ENCODE data around the gene SYNDIG1. TPM values are rescaled to one million over a fixed set of nuclear protein-coding genes. Genes with fewer than 3 reads are reported as not detected.

Gene SYNDIG1
- total RNA-seq, 2 donors from 2014 or later, result not detected

GRCh38 chr20:24576447-24576846, 107.0 kb downstream of the SYNDIG1 start:
- H3K36me3 Mint-ChIP-seq (ENCODE audit: low read depth), result no peaks in the 10 kb centered on the region
- no peaks in the 10 kb centered on the region for H3K9me3 Mint-ChIP-seq
- peaks cover 5% of the 10 kb centered on the region for H3K27me3 Mint-ChIP-seq
- H3K4me1 Mint-ChIP-seq, result no peaks in the 10 kb centered on the region
- ATAC-seq (replicated peaks), result no peak
- no peak overlapping the region for H3K4me3 Mint-ChIP-seq
- H3K27ac Mint-ChIP-seq, result no peak overlapping the region

- no peaks in the 10 kb centered on the region for H3K9me3 Mint-ChIP-seq
- no peak for ATAC-seq (replicated peaks)
- H3K36me3 Mint-ChIP-seq (ENCODE audit: low read depth), result no peaks in the 10 kb centered on the region
Measured at GRCh38 chr20:24577271-24577909, 108.0 kb downstream of the SYNDIG1 start.

GRCh38 chr20:24578567-24579415, 109.4 kb downstream of the SYNDIG1 start:
- ATAC-seq (replicated peaks), result no peak
- no peak overlapping the region for H3K4me3 Mint-ChIP-seq
- H3K27me3 Mint-ChIP-seq, result peaks cover 5% of the 10 kb centered on the region
- H3K4me1 Mint-ChIP-seq, result no peaks in the 10 kb centered on the region
- H3K36me3 Mint-ChIP-seq (ENCODE audit: low read depth), result no peaks in the 10 kb centered on the region
- H3K27ac Mint-ChIP-seq, result no peak overlapping the region
- H3K9me3 Mint-ChIP-seq, result no peaks in the 10 kb centered on the region

More at GRCh38 chr20:24577271-24577909, 108.0 kb downstream of the SYNDIG1 start:
- H3K4me1 Mint-ChIP-seq, result no peaks in the 10 kb centered on the region
- peaks cover 5% of the 10 kb centered on the region for H3K27me3 Mint-ChIP-seq
- H3K4me3 Mint-ChIP-seq, result no peak overlapping the region
- H3K27ac Mint-ChIP-seq, result no peak overlapping the region

- peaks cover 5% of the 10 kb centered on the region for H3K27me3 Mint-ChIP-seq
- ATAC-seq (replicated peaks), result no peak
- H3K4me1 Mint-ChIP-seq, result no peaks in the 10 kb centered on the region
Measured at GRCh38 chr20:24579475-24579874, 110.0 kb downstream of the SYNDIG1 start.

GRCh38 chr20:24580006-24580405, 110.6 kb downstream of the SYNDIG1 start:
- no peak overlapping the region for H3K4me3 Mint-ChIP-seq
- H3K36me3 Mint-ChIP-seq (ENCODE audit: low read depth), result no peaks in the 10 kb centered on the region
- no peak for ATAC-seq (replicated peaks)
- H3K27me3 Mint-ChIP-seq, result peaks cover 5% of the 10 kb centered on the region
- H3K27ac Mint-ChIP-seq, result no peak overlapping the region
- H3K9me3 Mint-ChIP-seq, result no peaks in the 10 kb centered on the region
- H3K4me1 Mint-ChIP-seq, result no peaks in the 10 kb centered on the region

More at GRCh38 chr20:24579475-24579874, 110.0 kb downstream of the SYNDIG1 start:
- H3K4me3 Mint-ChIP-seq, result no peak overlapping the region
- H3K36me3 Mint-ChIP-seq (ENCODE audit: low read depth), result no peaks in the 10 kb centered on the region
- H3K9me3 Mint-ChIP-seq, result no peaks in the 10 kb centered on the region
- no peak overlapping the region for H3K27ac Mint-ChIP-seq

GRCh38 chr20:24580855-24581254, 111.4 kb downstream of the SYNDIG1 start:
- no peaks in the 10 kb centered on the region for H3K4me1 Mint-ChIP-seq
- no peak overlapping the region for H3K4me3 Mint-ChIP-seq
- H3K27me3 Mint-ChIP-seq, result peaks cover 5% of the 10 kb centered on the region
- H3K36me3 Mint-ChIP-seq (ENCODE audit: low read depth), result no peaks in the 10 kb centered on the region
- no peak overlapping the region for H3K27ac Mint-ChIP-seq
- no peak for ATAC-seq (replicated peaks)
- H3K9me3 Mint-ChIP-seq, result no peaks in the 10 kb centered on the region

- no peaks in the 10 kb centered on the region for H3K4me1 Mint-ChIP-seq
- no peak overlapping the region for H3K4me3 Mint-ChIP-seq
- H3K9me3 Mint-ChIP-seq, result no peaks in the 10 kb centered on the region
- no peak overlapping the region for H3K27ac Mint-ChIP-seq
- H3K27me3 Mint-ChIP-seq, result peaks cover 5% of the 10 kb centered on the region
- no peaks in the 10 kb centered on the region for H3K36me3 Mint-ChIP-seq (ENCODE audit: low read depth)
- ATAC-seq (replicated peaks), result no peak
Measured at GRCh38 chr20:24581443-24582170, 112.2 kb downstream of the SYNDIG1 start.

- ATAC-seq (replicated peaks), result no peak
- Mint-ChIP-seq H3K27me3 (no peaks in the 10 kb centered on the region), H3K9me3 (no peaks in the 10 kb centered on the region), H3K4me1 (no peaks in the 10 kb centered on the region), H3K4me3 (no peak overlapping the region), H3K27ac (no peak overlapping the region), H3K36me3 (ENCODE audit: low read depth) (no peaks in the 10 kb centered on the region)
Measured at GRCh38 chr20:24582373-24583168, 113.1 kb downstream of the SYNDIG1 start.

- Mint-ChIP-seq H3K27ac (no peak overlapping the region), H3K9me3 (no peaks in the 10 kb centered on the region), H3K4me3 (no peak overlapping the region), H3K36me3 (ENCODE audit: low read depth) (no peaks in the 10 kb centered on the region), H3K4me1 (no peaks in the 10 kb centered on the region), H3K27me3 (no peaks in the 10 kb centered on the region)
- no peak for ATAC-seq (replicated peaks)
Measured at GRCh38 chr20:24583169-24583792, 113.9 kb downstream of the SYNDIG1 start.

- Mint-ChIP-seq H3K4me1 (no peaks in the 10 kb centered on the region), H3K9me3 (no peaks in the 10 kb centered on the region), H3K27ac (no peak overlapping the region), H3K27me3 (no peaks in the 10 kb centered on the region), H3K4me3 (no peak overlapping the region), H3K36me3 (ENCODE audit: low read depth) (no peaks in the 10 kb centered on the region)
- ATAC-seq (replicated peaks), result no peak
Measured at GRCh38 chr20:24584078-24584477, 114.6 kb downstream of the SYNDIG1 start.

- Mint-ChIP-seq H3K27me3 (no peaks in the 10 kb centered on the region), H3K27ac (no peak overlapping the region), H3K36me3 (ENCODE audit: low read depth) (no peaks in the 10 kb centered on the region), H3K9me3 (no peaks in the 10 kb centered on the region), H3K4me1 (no peaks in the 10 kb centered on the region), H3K4me3 (no peak overlapping the region)
- no peak for ATAC-seq (replicated peaks)
Measured at GRCh38 chr20:24584538-24585356, 115.3 kb downstream of the SYNDIG1 start.

- no peaks in the 10 kb centered on the region for H3K9me3 Mint-ChIP-seq
- H3K27ac Mint-ChIP-seq, result no peak overlapping the region
- no peaks in the 10 kb centered on the region for H3K36me3 Mint-ChIP-seq (ENCODE audit: low read depth)
- H3K4me1 Mint-ChIP-seq, result no peaks in the 10 kb centered on the region
- H3K27me3 Mint-ChIP-seq, result no peaks in the 10 kb centered on the region
- H3K4me3 Mint-ChIP-seq, result no peak overlapping the region
- ATAC-seq (replicated peaks), result no peak
Measured at GRCh38 chr20:24585796-24586522, 116.5 kb downstream of the SYNDIG1 start.

- ATAC-seq (replicated peaks), result no peak
- no peaks in the 10 kb centered on the region for H3K9me3 Mint-ChIP-seq
- no peak overlapping the region for H3K4me3 Mint-ChIP-seq
- no peak overlapping the region for H3K27ac Mint-ChIP-seq
- no peaks in the 10 kb centered on the region for H3K36me3 Mint-ChIP-seq (ENCODE audit: low read depth)
- H3K27me3 Mint-ChIP-seq, result no peaks in the 10 kb centered on the region
- no peaks in the 10 kb centered on the region for H3K4me1 Mint-ChIP-seq
Measured at GRCh38 chr20:24586523-24586840, 117.1 kb downstream of the SYNDIG1 start.
